B cell (primary cell): ENCODE results near the gene ATP5ME.

Source experiments
- EZH2 ChIP-seq: IDR thresholded peaks from 2 replicates; pipeline ENCODE4 v1.6.1; 2012; ENCODE audit warnings: borderline replicate concordance, low read depth, mild to moderate bottlenecking, moderate library complexity, low read length; ENCODE audit not compliant: insufficient read depth, poor library complexity, severe bottlenecking
- TF ChIP-seq, protein P1 (sequence below): fragments of 200-600 bp; IDR thresholded peaks from one replicate; pipeline ENCODE4 v1.8.0; 2022; ENCODE audit warnings: antibody characterized with exemption, mild to moderate bottlenecking

DNA sequence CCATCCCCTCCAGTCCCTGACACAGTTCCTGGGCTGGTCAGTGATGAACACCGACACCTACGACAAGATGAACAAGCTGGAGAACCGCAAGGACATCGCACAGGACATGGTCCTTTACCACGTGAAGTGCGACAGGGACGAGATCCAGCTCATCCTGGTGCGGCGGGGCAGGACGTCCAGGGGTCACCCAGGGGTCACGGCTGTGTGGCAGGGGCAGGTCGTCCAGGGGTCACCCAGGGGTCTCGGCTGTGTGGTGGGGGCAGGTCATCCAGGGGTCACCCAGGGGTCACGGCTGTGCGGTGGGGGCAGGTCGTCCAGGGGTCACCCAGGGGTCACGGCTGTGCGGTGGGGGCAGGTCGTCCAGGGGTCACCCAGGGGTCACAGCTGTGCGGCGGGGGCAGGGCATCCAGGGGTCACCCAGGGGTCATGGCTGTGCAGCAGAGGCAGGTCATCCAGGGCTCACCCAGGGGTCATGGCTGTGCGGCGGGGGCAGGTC lies 16.7 kb downstream of the ATP5ME start:
- TF ChIP-seq, protein P1, sequence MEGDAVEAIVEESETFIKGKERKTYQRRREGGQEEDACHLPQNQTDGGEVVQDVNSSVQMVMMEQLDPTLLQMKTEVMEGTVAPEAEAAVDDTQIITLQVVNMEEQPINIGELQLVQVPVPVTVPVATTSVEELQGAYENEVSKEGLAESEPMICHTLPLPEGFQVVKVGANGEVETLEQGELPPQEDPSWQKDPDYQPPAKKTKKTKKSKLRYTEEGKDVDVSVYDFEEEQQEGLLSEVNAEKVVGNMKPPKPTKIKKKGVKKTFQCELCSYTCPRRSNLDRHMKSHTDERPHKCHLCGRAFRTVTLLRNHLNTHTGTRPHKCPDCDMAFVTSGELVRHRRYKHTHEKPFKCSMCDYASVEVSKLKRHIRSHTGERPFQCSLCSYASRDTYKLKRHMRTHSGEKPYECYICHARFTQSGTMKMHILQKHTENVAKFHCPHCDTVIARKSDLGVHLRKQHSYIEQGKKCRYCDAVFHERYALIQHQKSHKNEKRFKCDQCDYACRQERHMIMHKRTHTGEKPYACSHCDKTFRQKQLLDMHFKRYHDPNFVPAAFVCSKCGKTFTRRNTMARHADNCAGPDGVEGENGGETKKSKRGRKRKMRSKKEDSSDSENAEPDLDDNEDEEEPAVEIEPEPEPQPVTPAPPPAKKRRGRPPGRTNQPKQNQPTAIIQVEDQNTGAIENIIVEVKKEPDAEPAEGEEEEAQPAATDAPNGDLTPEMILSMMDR: no peak
- no peak for TF ChIP-seq EZH2
